B cell (primary cell): ENCODE data around the gene TNFAIP8L1.
"Not testable (repeated sequence)": the region's sequence is repeated elsewhere in the genome, so short reads cannot be mapped to it uniquely, and the experiment has no call there.

Experiments
- CTCF ChIP-seq: fragments of 200-600 bp; IDR thresholded peaks from one replicate; pipeline ENCODE4 v1.8.0; 2022; ENCODE audit warnings: antibody characterized with exemption, mild to moderate bottlenecking
- EZH2 ChIP-seq: IDR thresholded peaks from 2 replicates; pipeline ENCODE4 v1.6.1; 2012; ENCODE audit warnings: borderline replicate concordance, low read depth, mild to moderate bottlenecking, moderate library complexity, low read length; ENCODE audit not compliant: insufficient read depth, poor library complexity, severe bottlenecking

- not testable (repeated sequence) for TF ChIP-seq CTCF, EZH2
These were observed 40.7 kb downstream of the TNFAIP8L1 start for GRCh38 chr19:4680021-4680420.
